Fibroblast of gingiva (primary cell): Measurements from ENCODE around the gene KCNK1.

Source experiments
- DNase-seq: peaks from one replicate; pipeline ENCODE4 v3.0.0-alpha.2; 2011; ENCODE audit warnings: low read depth

Gene KCNK1

DNA sequence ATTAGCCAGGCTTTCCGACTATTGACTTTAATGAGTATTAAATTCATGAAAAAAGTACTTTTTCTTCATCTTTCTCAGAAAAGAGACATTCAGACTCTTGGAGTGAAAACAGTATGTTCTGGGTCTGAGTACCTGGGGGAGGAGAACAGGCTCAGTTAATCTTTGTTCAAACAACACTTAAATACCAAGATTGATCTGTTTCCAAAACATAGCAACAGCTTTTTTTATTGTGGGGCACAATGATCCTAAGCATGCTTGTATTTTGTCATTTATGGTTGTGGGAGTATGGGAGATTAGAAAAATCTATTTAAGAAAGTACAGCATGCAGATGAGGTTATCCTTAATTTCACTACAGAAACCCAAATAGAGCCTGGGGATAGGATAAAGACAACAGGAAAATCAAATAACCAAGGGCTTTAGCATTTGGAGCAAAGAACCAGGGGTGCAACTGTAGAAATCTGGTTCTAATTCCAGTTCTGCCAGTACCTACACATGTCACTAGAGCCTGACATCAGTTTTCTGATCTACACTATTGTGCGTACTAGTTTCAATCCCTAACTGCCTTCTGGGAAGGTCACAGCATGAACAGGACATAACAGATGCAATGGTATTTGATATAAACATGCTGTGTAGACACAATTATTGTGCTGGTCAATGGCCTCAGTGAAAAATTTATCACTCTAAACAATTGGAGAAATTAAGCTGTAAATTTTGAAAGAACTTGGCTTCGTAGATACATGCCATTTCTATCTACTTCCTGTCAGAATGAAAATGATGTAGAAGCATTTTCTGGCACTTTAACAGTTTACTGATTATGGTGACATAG lies 91.2 kb downstream of the KCNK1 start:
- no peak for DNase-seq

DNA sequence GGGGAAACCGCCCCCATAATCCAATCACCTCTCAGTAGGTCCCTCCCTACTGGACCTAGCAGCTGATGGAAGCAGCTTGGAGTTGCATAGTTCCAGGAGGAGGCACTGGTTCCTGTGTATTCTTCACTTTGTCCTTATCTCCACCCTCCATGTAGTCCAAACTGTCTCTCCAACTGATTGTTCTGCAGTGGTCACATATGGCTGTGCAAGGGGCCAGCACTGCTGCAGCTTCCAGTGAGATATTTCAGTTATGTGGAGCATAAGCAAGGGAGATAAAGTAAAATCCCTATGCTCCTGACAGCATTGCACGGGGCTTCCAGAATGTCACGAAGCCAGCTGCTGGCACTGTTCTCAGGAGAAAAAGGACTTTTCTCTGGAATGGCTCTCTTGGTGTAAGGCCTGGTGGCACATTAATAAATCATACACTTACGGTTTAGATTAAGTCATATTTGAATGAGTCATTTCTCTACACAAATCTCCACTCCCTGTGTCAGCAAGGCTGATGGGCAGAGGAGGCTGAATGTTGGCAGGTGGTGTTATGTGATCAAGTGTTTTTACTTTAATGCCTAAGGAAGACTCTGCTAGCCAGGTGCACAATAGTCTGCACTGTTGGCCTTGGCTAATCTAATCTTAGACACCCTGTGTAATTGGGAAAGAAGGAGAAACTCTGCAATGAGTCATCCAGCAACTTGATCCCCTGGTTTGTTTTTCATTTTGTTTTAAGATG lies 93.4 kb downstream of the KCNK1 start:
- DNase-seq = peak; percentile 8

DNA sequence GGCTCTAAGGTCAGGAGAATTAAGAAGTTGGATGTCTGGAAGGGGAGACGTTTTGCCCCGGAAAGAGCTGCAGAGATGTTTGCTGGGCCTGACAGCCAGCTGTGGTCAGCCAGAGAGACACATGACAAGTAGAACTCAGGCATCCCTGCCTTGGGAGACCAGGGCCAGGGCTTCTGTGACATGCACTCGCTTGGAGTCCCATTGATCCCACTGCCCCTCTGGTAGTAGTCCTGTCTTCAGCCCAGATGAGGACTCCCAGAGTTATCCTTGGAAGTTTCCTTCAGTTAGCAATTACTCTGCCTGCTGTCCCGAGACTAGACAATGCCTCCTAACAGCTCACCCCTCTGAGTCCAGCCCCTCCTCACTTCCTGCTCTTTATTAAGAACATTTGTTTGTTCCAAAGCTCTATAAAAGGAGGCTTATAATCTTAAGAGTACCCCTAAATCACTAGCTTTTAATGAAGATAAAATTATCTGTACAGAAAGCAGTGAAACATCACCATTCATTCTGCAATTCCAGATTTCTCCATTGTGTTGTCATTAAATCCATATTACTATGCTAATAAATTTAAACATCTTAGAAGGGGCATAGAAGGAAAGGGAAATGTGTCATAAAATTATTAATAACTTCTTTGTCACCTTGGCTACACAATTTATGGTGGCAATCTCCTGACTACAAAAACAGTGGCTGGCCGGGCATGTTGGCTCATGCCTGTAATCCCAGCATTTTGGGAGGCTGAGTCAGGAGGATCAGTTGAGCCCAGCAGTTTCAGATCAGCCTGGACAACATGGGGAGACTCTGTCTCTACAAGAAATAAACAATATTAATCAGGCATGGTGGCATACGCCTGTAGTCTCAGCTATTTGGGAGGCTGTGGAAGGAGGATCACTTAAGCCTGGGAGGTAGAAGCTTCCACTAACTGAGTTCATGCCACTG lies 94.2 kb downstream of the KCNK1 start:
- DNase-seq = no peak

DNA sequence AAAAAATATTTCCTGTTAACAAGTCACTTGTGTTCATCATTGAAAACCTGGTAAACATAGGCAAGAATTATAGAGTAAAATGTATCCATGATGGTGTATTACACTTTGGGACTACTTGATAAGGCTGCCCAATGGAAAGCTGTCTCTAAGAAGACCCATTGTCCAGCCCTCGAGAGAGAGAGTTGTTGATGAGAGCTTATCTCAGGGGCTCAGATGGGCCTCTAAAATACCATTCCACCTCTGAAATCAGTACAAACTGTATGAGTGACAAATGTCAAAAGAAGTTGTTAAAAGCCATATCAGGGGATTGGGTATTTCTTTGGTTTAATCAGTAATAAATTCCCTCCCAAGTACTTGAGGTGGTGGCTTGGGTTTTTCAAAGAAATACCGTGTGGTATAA lies 96.1 kb downstream of the KCNK1 start:
- no peak for DNase-seq

DNA sequence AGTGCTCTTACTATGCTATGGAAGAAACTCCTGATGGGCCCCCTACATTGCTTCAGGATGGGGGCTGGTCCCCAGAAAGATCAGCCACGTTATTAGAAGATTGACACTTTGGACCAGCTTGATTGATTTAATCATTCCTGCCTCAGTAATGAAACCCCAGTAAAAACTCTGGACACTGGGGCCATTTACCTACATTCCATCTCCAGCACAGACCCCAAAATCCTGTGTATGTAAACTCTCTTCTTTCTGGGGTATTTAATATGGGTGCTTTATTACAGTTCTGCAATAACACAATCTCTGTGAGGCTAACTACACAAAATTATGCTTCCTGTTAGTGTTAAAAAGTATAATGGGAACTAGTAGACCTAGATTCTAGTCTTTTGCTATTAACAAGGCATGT lies 96.6 kb downstream of the KCNK1 start:
- no peak for DNase-seq

- no peak for DNase-seq
Observed at GRCh38 chr1:233714631-233715217, 100.8 kb downstream of the KCNK1 start.

GRCh38 chr1:233718057-233718456 lies 104.2 kb downstream of the KCNK1 start:
- no peak for DNase-seq

DNA sequence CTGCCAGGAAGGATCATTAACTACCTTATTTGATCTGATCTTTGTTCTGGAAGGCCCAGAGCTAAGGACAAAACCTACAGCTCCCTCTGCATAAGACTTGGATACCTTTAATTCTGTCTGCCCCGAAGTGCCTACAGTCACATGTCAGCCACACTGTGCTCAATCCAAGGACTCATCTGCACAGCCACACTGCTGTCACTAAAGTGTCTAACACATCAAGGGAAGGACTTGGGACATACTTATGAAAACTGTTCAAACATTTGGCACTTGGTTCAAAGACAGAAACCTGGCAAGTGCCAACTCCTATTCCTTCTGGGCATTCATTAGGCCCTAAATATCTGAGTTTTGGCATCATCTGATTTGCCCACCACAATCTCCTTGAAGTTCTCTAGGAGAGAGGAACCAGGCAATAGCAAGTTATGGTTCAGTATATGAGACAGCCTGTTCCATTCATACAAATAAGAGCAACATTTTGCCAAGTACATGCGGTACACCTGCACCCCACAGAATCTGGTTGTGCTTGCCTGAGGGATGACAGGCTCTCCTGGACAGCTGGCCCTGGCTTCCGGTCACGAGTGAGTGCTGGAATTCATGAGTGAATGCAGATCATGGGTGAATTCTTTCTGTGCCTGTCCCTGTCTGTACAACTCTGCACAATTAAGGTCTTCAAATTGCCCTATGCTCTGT lies 105.9 kb downstream of the KCNK1 start:
- no peak for DNase-seq

GRCh38 chr1:233721004-233721595 lies 107.2 kb downstream of the KCNK1 start:
- no peak for DNase-seq
